ENCODE measurements around the gene MAD1L1.

MAD1L1 gene

GRCh38 chr7:2159176-2159520 is 73.6 kb downstream of the MAD1L1 start:
- in situ Hi-C loops (cut with MboI; ENCODE audit: low sequenced_read_pairs): no loop called here

DNA sequence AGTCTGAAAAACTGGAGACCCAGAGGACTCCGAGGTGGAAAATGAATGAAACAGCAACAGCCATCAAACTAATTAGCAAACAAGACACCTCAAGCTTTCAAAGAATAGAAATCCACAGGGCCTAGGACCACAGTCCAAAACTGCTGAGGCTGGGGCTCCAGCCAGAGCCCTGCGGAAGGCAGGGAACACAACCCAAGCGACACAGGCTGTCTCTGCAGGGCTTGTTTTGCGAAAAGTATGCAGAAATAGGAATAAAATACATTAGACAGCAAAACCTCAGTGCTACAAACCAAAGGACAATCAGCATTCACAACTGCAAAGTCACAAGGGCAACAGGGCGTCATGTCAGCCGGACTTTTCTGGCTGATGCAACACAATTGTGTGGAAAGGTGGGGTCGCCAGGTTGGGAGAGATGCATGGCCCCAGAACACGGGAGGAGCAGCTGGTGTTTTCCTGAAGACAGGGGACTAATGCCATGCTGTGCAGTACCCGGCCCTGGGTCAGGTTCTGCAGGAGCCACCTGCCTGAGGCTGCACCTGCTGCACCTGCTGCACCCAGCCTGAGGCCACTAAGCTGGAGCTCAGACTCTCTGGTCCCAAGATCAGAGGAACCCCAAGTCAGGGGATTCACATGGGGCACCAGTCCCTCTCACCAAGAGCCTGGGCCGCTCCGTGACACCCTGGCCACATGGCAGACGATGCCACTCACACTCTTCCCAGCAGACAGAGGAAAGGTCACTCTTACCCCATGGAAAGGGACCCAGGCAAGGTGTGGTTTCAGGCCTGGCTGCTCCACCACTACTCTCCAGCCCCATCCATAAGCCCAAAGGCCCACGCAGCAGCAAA is 74.2 kb downstream of the MAD1L1 start:
- in situ Hi-C loops (cut with MboI; ENCODE audit: low sequenced_read_pairs): no loop called here

DNA sequence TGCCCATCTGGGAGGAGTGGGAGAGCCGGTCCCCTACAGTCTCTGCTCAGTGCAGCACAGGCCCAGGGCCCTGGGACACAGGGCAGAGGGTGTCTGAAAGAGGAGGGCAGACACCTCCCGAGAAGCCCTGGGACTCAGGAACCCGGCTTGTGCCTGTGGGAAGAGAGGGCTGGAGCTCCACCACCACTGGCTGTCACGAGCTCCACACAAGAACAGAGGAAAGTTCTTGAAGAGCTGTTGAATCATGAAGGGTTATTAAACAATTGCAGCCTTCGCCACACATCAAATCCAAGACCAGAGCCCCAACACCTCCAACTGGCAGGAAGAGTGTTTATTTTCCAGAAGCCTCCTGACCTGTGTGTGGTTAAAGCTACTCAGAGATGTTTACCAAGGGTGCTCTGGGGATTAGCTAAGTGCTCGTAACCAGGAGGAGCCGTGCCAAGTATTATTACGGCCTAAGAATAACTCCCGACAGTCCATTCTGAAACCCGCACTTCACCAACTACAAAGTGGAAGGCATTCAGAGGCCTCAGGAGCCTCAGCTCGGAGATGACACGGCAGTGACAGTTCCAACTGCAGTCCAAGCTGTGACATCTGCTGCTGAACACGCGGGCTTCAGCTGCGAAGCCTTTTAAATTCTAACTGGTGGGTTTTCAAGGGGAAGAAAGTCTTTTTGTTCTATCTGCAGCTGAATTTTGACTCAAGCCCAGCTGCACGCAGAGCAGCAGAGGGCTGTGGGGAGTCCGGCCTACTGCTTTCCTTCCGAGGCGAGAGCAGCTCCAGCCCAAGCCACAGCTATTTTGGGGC is 75.1 kb downstream of the MAD1L1 start:
- in situ Hi-C loops (cut with MboI; ENCODE audit: low sequenced_read_pairs): no loop called here

DNA sequence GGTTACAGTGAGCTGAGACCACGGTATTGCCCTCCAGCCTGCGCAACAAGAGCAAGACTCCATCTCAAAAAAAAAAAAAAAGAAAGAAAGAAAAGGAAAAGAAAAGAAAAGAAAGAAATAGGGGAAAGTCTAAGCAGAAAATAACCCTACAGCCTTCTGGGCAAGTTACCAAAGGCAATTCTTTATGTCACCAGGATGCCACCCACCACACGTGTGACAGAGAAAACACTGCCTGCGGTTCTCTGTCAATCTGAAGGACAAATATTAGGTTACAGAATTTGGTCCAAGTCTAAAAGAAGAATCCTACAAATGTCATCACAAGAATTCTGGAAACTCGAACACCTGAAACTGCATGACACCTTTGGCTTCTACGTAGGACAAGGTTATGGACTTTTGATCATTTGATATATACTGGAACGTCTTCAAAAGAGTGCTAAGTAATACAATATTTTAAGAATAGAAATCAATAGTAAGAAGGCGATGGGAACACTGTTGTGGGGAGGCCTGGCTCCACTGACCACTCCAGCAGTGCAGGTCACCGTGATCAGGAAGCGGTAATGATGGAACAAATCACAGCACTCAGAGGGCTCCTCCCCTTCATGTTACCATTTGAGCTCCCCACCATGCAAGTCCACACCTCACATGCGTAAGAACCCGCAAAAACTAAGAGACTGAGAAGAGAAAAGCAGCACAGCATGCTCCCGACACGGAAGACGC is 75.8 kb downstream of the MAD1L1 start:
- in situ Hi-C loops (cut with MboI; ENCODE audit: low sequenced_read_pairs): no loop called here

GRCh38 chr7:2154831-2155230 is 77.9 kb downstream of the MAD1L1 start:
- in situ Hi-C loops (cut with MboI; ENCODE audit: low sequenced_read_pairs): no loop called here

- in situ Hi-C loops (cut with MboI; ENCODE audit: low sequenced_read_pairs): no loop called here
Measured at GRCh38 chr7:2154121-2154520, 78.6 kb downstream of the MAD1L1 start.

GRCh38 chr7:2152646-2153045 is 80.1 kb downstream of the MAD1L1 start:
- in situ Hi-C loops (cut with MboI; ENCODE audit: low sequenced_read_pairs): no loop called here

DNA sequence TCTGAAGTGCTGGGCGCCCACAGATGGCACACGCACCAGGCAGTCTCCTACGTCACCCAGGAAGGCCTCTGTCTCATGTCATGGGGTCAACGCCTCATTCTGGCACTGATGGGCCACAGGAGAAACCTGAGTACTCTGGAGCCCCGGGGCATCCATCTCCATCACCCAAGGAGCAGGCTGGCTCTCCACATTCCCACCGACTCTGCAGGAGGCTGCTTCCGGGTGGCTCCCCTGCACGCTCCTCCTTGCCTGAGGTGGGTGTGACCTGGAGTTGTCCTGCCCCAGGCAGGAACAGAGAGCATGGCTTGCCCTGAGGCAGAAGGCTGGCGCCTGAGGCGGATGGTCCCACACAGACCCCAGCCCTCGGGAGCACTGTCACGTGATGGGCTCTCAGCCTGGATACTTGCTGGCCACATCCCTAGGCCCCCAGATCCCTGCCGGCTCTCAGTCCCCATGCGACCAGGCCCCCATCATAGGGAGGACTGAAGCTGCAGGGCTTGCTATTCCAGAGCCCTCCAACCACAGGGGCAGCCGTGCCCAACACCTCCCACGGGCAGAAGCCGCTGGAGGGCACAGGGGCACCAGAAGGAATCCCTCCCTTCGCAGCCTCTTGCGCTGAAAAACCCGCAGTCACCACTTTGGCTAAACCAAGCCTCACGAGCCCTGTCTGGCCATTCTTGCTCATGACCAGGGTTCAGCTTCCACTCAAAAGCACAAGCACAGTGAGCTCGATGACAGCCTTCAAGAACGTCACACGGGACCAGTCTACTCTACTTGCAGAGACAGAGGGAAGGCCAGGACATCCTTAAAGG is 80.7 kb downstream of the MAD1L1 start:
- in situ Hi-C loops (cut with MboI; ENCODE audit: low sequenced_read_pairs): no loop called here

- in situ Hi-C loops (cut with MboI; ENCODE audit: low sequenced_read_pairs): no loop called here
Measured at GRCh38 chr7:2151237-2151636, 81.5 kb downstream of the MAD1L1 start.

DNA sequence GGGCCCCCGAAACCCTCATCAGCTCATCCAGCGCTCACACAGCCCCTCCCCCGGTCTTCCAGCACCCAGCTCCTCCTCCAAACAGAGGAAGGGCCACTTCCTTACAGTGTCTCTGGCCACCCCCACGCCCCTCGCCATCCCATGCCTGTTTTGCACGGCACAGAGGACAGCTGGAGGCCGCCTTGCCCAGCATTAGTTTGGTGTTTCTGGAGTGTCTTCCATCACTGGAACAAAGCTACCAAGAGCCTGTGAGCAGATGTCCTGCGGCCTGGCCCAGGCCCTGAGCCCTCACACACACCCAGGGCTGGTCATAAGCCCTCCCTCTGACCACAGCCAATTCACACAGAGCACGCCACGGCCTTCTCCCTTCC is 82.3 kb downstream of the MAD1L1 start:
- in situ Hi-C loops (cut with MboI; ENCODE audit: low sequenced_read_pairs): no loop called here

DNA sequence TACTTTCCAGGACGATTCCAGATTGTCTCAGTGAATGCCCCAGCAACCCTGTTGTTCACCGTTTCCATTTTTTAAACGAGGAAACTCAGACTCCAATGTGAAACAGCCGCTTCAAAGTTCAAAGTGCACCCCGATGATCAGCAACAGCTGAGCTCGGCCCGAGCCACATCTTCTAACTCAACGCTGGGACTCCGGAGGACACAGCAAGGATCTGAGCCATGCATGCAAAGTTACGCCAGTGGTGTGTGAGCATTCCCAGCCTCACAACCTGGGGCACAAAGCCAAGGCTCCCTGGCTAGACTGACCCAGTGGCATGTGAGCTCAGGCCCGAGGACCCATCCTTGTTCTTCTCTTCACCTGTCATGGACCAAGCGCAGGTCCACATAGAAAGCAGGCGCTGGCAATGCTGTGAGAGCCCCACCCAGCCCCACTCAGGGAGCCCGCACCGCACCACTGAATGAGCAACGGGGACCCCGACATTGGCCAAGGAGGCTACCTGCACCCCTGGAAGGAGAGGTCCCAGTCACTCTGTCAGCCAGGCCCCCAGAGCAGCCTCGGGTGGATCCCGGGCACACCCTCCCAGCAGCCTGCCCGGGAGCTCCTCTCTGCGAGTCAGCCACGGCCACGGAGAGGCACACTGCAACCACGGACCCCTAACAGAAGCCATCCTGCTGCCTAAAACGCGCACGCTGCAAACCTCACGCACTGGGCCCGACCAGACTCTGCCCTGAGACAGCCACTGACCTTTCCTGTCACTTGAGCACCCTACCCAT is 82.9 kb downstream of the MAD1L1 start:
- in situ Hi-C loops (cut with MboI; ENCODE audit: low sequenced_read_pairs): no loop called here

DNA sequence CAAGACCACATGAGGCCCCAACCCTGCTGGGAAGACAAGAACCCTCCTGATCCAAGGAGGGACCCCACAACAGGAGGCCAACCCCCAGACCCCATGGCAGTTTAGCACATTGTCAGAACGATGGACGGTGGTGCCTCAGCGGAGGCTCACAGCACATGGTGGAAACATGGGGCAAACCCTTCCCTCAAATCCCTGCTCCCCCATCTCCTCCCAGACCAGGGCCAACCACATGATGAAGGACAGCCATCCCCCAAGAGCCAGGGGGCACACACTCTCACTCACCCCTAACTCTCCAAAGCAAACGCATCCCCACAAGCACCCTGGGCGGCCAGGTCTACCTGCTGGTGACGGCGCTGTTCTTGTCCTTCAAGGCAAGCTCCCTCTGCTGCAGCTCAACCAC is 83.9 kb downstream of the MAD1L1 start:
- in situ Hi-C loops (cut with MboI; ENCODE audit: low sequenced_read_pairs): no loop called here

- in situ Hi-C loops (cut with MboI; ENCODE audit: low sequenced_read_pairs): no loop called here
Measured at GRCh38 chr7:2148189-2148588, 84.6 kb downstream of the MAD1L1 start.

- in situ Hi-C loops (cut with MboI; ENCODE audit: low sequenced_read_pairs): no loop called here
Measured at GRCh38 chr7:2146676-2147472, 85.9 kb downstream of the MAD1L1 start.

GRCh38 chr7:2145835-2146580 is 86.7 kb downstream of the MAD1L1 start:
- in situ Hi-C loops (cut with MboI; ENCODE audit: low sequenced_read_pairs): no loop called here

- in situ Hi-C loops (cut with MboI; ENCODE audit: low sequenced_read_pairs): no loop called here
Measured at GRCh38 chr7:2144926-2145325, 87.8 kb downstream of the MAD1L1 start.

- in situ Hi-C loops (cut with MboI; ENCODE audit: low sequenced_read_pairs): no loop called here
Measured at GRCh38 chr7:2143981-2144595, 88.7 kb downstream of the MAD1L1 start.

- in situ Hi-C loops (cut with MboI; ENCODE audit: low sequenced_read_pairs): no loop called here
Measured at GRCh38 chr7:2143450-2143849, 89.3 kb downstream of the MAD1L1 start.

Measured in HL-60/S4 treated with retinoic acid at 250 ng/mL for 4 days and 3 days (cell line).